Glutamatergic neuron (in vitro differentiated cells): Measurements from ENCODE around the gene ERV3-1. TPM values are rescaled to one million over a fixed set of nuclear protein-coding genes. Genes with fewer than 3 reads are reported as not detected.
"Not testable (repeated sequence)": the region's sequence is repeated elsewhere in the genome, so short reads cannot be mapped to it uniquely, and the experiment has no call there.

Source experiments
- DNase-seq: peaks from one replicate; pipeline ENCODE4 v3.0.0; 2022
- H3K27ac Mint-ChIP-seq: one replicate; pipeline ENCODE4 v1.8.0; 2020; ENCODE audit warnings: mild to moderate bottlenecking, mixed read lengths, inconsistent platforms; ENCODE audit not compliant: unreplicated experiment
- H3K27me3 Mint-ChIP-seq: one replicate; pipeline ENCODE4 v1.8.0; 2020; ENCODE audit warnings: mild to moderate bottlenecking, moderate library complexity, mixed read lengths, inconsistent platforms; ENCODE audit not compliant: unreplicated experiment
- H3K36me3 Mint-ChIP-seq: one replicate; pipeline ENCODE4 v1.8.0; 2020; ENCODE audit warnings: mild to moderate bottlenecking, mixed read lengths, inconsistent platforms; ENCODE audit not compliant: unreplicated experiment
- H3K4me1 Mint-ChIP-seq: one replicate; pipeline ENCODE4 v1.8.0; 2020; ENCODE audit warnings: mild to moderate bottlenecking, low read depth, mixed read lengths, inconsistent platforms; ENCODE audit not compliant: unreplicated experiment
- H3K4me3 Mint-ChIP-seq: one replicate; pipeline ENCODE4 v1.8.0; 2020; ENCODE audit warnings: mild to moderate bottlenecking, mixed read lengths, inconsistent platforms; ENCODE audit not compliant: unreplicated experiment
- H3K9me3 Mint-ChIP-seq: one replicate; pipeline ENCODE4 v1.8.0; 2020; ENCODE audit warnings: mild to moderate bottlenecking, moderate library complexity, mixed read lengths, inconsistent platforms; ENCODE audit not compliant: unreplicated experiment
- CTCF ChIP-seq: fragments of 200-600 bp; sonication (generic); IDR thresholded peaks from one replicate; pipeline ENCODE4 v1.5.0; 2021; ENCODE audit not compliant: partially characterized antibody, unreplicated experiment
- long read RNA-seq: library from polyadenylated mRNA; unstranded; transcript quantifications from one replicate; pipeline ENCODE4 v2.0.0, GENCODE V29; 2020; ENCODE audit not compliant: unreplicated experiment
- total RNA-seq: library from RNA; stranded (reverse); fragmentation: NEBNext Ultra II Directional; extraction: Animal tissue kit (Norgen Biotek cat#: 25700); gene quantifications from one replicate; pipeline ENCODE4 v1.2.1, GENCODE V29; 2021; ENCODE audit not compliant: unreplicated experiment

Gene ERV3-1
- 70.6 TPM for total RNA-seq
- long read RNA-seq, transcript ERV3-1-201 (2 exons, 2,719 nt) = major isoform, 8 of 23 reads
- long read RNA-seq, partial matches to known transcripts = 0 of 23 reads
- long read RNA-seq, other reads (novel, unspliced or antisense) = 15 of 23 reads

- DNase-seq = peak; percentile 91
- no peak for TF ChIP-seq CTCF
- H3K27me3 Mint-ChIP-seq = peaks cover 5% of the 10 kb centered on the region
- H3K9me3 Mint-ChIP-seq = peaks cover 7% of the 10 kb centered on the region
- H3K36me3 Mint-ChIP-seq = peaks cover 20% of the 10 kb centered on the region
- H3K4me1 Mint-ChIP-seq = peaks cover 12% of the 10 kb centered on the region
- peak within 1 kb of the TSS; percentile 99 for H3K27ac Mint-ChIP-seq
- H3K4me3 Mint-ChIP-seq = peak within 1 kb of the TSS; percentile 95
These were observed at the start of gene ERV3-1 for GRCh38 chr7:65006094-65006992. Gene ERV3-1, minus strand, starts transcription at chr7:65006687. Its CDS starts 13,661 bp downstream, at chr7:64993026.

- not testable (repeated sequence) for H3K4me3 Mint-ChIP-seq, DNase-seq, H3K36me3 Mint-ChIP-seq
These were observed 49.3 kb upstream of the ERV3-1 start for GRCh38 chr7:65055786-65056185.

GRCh38 chr7:65054466-65054994 is 48.0 kb upstream of the ERV3-1 start:
- not testable (repeated sequence) for H3K4me3 Mint-ChIP-seq, H3K4me1 Mint-ChIP-seq, H3K27ac Mint-ChIP-seq, H3K27me3 Mint-ChIP-seq, DNase-seq, H3K9me3 Mint-ChIP-seq, H3K36me3 Mint-ChIP-seq

More at GRCh38 chr7:65055786-65056185, 49.3 kb upstream of the ERV3-1 start:
- not testable (repeated sequence) for H3K4me1 Mint-ChIP-seq, H3K27ac Mint-ChIP-seq, H3K27me3 Mint-ChIP-seq, H3K9me3 Mint-ChIP-seq

- H3K36me3 Mint-ChIP-seq, H3K27me3 Mint-ChIP-seq, H3K4me3 Mint-ChIP-seq, H3K4me1 Mint-ChIP-seq, DNase-seq, H3K9me3 Mint-ChIP-seq, H3K27ac Mint-ChIP-seq: not testable (repeated sequence)
These were observed 45.2 kb upstream of the ERV3-1 start for GRCh38 chr7:65051654-65052053.

- not testable (repeated sequence) for H3K27ac Mint-ChIP-seq, DNase-seq, H3K36me3 Mint-ChIP-seq
These were observed 44.7 kb upstream of the ERV3-1 start for GRCh38 chr7:65051139-65051538.

GRCh38 chr7:65046329-65046728 is 39.8 kb upstream of the ERV3-1 start:
- DNase-seq, H3K27me3 Mint-ChIP-seq, H3K36me3 Mint-ChIP-seq, H3K4me3 Mint-ChIP-seq, H3K9me3 Mint-ChIP-seq, H3K4me1 Mint-ChIP-seq, H3K27ac Mint-ChIP-seq: not testable (repeated sequence)

More at GRCh38 chr7:65051139-65051538, 44.7 kb upstream of the ERV3-1 start:
- H3K4me3 Mint-ChIP-seq, H3K4me1 Mint-ChIP-seq, H3K9me3 Mint-ChIP-seq, H3K27me3 Mint-ChIP-seq: not testable (repeated sequence)

GRCh38 chr7:65045589-65045988 is 39.1 kb upstream of the ERV3-1 start:
- not testable (repeated sequence) for H3K27ac Mint-ChIP-seq, H3K9me3 Mint-ChIP-seq, H3K27me3 Mint-ChIP-seq, H3K4me1 Mint-ChIP-seq, DNase-seq, H3K4me3 Mint-ChIP-seq, H3K36me3 Mint-ChIP-seq

- peak overlapping the region; percentile 88 for H3K4me3 Mint-ChIP-seq
- peaks cover 12% of the 10 kb centered on the region for H3K9me3 Mint-ChIP-seq
- H3K36me3 Mint-ChIP-seq, H3K27me3 Mint-ChIP-seq, H3K4me1 Mint-ChIP-seq: not testable (repeated sequence)
- H3K27ac Mint-ChIP-seq = peak overlapping the region; percentile 86
- peak; percentile 67 for DNase-seq
These were observed 32.3 kb upstream of the ERV3-1 start for GRCh38 chr7:65038767-65039166.
